ENCODE measurements around the gene TMEM209.
A peak's percentile ranks its signal among the peaks of the same experiment; 100 is the strongest.

TMEM209 gene

DNA sequence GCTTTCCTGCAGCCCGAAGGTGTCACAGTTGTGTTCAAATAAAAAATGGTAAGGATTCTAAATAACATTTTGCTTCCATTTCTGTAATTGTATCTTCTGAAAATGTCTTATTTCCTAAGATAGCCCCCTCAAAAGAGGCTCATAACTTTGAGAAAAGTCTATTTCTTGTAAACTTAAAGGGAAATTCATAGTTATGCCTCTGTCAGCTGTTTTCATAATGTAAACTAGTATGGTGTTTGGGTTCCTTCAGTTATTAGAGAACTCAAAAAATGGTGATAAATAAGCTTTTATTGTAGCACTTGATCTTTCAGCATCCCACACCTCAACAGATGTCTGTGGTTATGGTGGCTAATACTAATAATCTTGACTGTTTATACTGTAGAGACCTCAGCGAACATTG is 77.8 kb downstream of the TMEM209 start:
- peak overlapping the region; percentile 18 for H3K27ac ChIP-seq
- TF ChIP-seq, protein P1, sequence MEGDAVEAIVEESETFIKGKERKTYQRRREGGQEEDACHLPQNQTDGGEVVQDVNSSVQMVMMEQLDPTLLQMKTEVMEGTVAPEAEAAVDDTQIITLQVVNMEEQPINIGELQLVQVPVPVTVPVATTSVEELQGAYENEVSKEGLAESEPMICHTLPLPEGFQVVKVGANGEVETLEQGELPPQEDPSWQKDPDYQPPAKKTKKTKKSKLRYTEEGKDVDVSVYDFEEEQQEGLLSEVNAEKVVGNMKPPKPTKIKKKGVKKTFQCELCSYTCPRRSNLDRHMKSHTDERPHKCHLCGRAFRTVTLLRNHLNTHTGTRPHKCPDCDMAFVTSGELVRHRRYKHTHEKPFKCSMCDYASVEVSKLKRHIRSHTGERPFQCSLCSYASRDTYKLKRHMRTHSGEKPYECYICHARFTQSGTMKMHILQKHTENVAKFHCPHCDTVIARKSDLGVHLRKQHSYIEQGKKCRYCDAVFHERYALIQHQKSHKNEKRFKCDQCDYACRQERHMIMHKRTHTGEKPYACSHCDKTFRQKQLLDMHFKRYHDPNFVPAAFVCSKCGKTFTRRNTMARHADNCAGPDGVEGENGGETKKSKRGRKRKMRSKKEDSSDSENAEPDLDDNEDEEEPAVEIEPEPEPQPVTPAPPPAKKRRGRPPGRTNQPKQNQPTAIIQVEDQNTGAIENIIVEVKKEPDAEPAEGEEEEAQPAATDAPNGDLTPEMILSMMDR (conservative IDR thresholded peaks at IDR 0.05) = no peak

DNA sequence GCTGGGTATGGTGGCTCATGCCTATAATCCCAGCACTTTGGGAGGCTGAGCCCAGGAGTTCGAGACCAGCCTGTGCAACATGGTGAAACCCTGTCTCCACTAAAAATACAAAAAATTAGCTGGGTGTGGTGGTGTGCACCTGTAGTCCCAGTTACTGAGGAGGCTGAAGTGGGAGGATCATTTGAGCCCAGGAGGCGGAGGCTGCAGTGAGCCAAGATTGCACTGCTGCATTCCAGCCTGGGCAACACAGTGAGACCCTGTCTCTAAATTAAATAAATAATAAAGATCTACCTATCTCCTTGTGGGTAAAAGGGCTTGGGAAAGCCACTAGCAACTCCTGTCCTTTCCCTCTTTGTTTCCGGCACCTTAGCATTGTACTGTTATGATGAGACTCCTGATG is 78.4 kb downstream of the TMEM209 start:
- peak overlapping the region; percentile 18 for H3K27ac ChIP-seq

DNA sequence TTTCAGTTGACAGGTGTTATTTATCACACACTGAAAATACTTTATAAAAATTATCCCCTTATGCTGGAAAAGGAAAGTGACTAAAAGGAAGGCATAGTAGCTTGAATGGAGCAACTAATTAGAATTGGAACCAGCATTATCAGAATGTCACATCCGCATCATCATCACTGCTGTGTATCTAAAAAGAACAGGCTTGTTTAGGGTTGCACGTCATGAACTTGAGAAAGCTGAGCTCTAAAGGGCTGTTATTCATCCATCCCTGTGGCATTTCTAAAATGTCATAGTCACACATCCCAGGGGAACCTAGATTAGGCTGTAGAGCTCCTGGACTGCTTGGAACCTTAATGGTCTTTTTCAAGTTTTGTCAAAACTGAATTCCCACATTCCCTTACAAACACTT is 80.5 kb downstream of the TMEM209 start:
- TF ChIP-seq, protein P1 (conservative IDR thresholded peaks at IDR 0.05) = no peak
- no peak overlapping the region for H3K27ac ChIP-seq

DNA sequence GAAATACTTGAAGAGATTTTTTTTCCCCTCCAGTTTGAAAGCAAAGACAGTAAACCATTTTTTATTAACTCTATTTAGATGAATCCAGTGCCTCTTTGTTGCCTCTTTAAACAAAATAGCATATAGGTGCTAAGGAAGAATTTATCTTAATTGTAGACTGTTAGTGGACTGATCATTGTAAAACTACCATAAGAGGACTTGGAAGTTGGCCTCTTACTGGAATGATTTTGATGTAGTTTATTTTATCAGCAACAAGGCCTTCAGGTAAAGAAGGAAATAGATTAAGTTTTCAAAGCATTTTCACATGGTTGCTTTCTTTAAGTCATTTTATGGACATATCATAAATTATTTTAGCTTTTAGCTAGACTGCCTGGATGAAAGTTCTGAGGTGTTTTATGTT is 81.7 kb downstream of the TMEM209 start:
- no peak overlapping the region for H3K27ac ChIP-seq
- TF ChIP-seq, protein P1 (conservative IDR thresholded peaks at IDR 0.05) = no peak

DNA sequence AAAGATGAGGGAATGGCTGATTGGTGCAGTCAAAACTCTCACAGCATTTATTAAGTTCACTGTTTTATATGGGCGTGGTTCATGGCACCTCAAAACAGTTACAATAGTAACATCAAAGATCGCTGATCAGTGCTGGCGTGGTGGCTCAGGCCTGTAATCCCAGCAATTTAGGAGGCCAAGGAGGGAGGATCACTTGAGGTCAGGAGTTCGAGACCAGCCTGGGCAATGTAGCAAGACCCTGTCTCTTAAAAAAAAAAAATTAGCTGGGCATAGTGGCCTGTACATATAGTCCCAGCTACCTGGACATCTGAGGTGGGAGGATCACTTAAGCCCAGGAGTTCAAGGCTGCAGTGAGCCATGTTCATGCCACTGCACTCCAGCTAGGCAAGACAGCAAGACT is 86.4 kb downstream of the TMEM209 start:
- TF ChIP-seq, protein P1 (conservative IDR thresholded peaks at IDR 0.05) = no peak
- no peak overlapping the region for H3K27ac ChIP-seq

DNA sequence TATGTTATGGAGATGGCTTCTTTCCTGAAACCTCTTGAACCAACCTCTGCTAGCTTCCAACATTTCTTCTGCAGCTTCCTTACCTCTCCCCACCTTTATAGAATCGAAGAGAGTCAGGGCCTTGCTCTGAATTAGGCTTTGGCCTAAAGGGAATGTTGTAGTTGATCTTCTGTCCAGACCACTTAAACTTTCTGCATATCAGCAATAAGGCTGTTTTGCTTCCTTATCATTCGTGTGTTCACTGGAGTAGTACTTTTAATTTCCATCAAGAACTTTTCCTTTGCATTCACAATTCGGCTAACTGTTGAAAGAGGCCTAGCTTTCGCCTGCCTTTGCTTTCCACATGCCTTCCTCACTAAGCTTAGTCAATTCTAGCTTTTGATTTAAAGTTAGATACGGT is 86.9 kb downstream of the TMEM209 start:
- no peak overlapping the region for H3K27ac ChIP-seq
- TF ChIP-seq, protein P1 (conservative IDR thresholded peaks at IDR 0.05) = no peak

DNA sequence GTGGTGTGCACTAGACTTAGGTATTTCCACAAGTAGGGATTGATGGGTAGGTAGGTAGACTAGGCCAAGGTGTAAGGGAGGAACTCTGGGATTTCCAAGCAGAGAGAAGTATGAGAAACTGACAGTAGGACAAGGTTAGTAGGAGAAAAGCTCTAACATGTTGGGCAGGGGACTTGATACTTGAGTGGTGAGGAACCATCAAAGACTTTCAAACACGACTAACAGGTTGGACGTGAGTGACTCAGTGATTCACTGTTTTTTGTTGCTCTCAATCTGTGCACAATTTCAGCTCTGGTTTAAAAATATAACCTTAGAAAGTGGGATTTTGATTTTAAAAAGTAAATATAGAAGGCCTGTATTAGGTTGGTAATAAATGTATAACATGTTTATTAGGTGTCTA is 90.4 kb downstream of the TMEM209 start:
- TF ChIP-seq, protein P1 (conservative IDR thresholded peaks at IDR 0.05) = no peak
- H3K27ac ChIP-seq = peak overlapping the region; percentile 32
